ENCODE measurements around the gene VSTM1.
"Not testable (repeated sequence)": the region's sequence is repeated elsewhere in the genome, so short reads cannot be mapped to it uniquely, and the experiment has no call there.

The VSTM1 gene

GRCh38 chr19:54073829-54074228 lies 10.1 kb upstream of the VSTM1 start:
- no peak for DNase-seq (ENCODE audit: low read depth in 2 of 2)

DNA sequence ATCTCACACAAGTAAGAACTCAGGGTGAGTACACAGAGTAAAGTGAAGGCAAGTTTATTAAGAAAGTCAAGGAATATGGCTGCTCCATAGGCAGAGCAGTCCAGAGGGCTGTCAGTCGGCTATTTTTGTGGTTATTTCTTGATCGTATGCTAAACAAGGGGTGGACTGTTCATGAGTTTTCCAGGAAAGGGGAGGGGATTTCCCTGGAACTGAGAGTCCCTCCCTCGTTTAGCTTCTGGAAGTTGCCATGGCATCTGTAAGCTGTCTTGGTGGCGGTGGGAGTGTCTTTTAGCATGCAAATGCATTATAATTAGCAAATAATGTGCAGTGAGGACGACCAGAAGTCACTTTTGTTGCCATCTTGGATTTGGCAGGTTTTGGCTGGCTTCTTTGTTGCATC lies 5.8 kb upstream of the VSTM1 start:
- DNase-seq (ENCODE audit: low read depth in 2 of 2), result no peak

- no peak for DNase-seq (ENCODE audit: low read depth in 2 of 2)
These were observed 1.1 kb downstream of the VSTM1 start for GRCh38 chr19:54062643-54063042.

DNA sequence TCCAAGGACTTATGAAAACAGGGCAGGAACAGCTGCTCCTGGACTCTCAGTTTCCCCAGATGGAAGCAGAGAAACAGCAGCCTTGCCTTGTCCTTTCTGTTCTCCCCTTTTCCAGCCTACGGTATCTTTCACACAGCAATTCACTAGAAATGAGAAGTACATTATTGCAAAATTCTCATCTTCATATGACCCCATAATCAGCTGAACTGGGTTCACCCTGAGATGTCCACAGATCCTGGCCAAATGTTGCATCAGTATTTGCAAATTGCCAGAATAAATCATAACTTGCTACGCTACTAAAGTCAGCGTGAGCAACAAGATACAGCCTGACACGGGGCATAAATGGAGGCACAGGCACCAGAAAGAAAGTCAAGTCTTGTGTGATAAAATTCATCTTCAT lies 16.1 kb downstream of the VSTM1 start:
- DNase-seq (ENCODE audit: low read depth in 2 of 2), result no peak

DNA sequence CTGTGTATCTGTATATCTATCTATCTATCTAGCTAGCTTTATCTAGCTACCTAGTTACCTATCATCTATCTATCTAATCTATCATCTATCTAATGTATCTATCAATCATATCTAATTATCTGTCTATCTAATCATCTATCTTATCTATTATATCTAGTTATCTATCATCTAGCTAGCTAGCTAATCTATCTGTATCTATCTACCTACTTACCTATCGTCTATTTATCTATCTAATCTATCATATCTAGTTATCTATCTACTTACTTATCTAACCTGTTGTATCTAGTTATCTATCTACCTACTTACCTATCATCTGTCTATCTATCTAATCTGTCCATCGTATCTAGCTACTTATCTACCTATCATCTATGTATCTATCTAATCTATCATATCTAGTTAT lies 17.9 kb downstream of the VSTM1 start:
- DNase-seq (ENCODE audit: low read depth in 2 of 2), result no peak

GRCh38 chr19:54042989-54043388 lies 20.7 kb downstream of the VSTM1 start:
- DNase-seq (ENCODE audit: low read depth in 2 of 2), result no peak

DNA sequence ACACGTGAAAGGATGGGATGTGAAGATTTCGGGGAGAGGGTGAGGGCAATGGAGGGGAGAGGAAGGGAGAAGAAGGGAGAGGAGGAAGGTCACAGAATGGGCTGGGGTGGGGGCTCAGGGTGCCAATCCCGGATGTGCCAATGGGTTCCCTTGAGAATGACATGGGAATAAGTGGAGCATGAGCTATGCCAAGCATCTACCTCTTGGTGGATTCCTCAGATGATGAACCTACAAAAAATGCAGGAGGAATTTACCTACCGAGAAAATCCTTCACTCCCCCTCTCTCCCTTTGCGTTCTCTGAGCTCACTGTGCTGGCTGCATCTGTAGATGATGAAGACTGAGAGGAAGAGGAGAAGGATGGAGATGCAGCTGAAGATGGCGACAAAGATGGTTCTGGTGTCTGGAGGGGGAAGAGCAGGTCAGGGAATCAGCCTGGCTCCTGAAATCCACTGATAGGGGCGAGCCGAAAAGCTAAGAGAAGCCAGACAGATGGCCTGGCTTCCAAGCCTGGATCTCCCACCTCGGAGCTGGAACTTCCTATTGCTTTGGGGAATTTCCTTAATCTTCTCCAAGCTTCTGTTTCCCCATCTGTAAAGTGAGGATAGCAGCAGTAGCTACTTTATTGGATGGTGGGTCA lies 21.6 kb downstream of the VSTM1 start:
- no peak for DNase-seq (ENCODE audit: low read depth in 2 of 2)

DNA sequence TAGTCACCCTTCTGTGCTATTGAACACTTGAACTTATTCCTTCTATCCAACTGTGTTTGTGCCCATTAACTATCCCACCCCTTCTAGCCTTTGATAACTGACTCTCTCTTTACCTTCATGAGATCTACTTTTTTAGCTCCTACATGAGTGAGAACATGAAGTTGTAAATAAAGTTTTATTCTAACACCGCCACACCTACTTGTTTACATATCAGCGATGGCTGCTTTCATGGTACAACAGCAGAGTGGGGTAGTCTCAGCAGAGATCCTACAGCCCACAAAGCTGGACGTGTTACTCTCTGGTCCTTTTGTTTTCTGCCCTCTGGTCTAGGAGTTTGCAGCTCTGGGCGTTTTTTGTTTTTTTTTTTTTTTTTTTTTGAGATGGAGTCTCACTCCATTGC lies 23.7 kb downstream of the VSTM1 start:
- DNase-seq (ENCODE audit: low read depth in 2 of 2), result no peak

DNA sequence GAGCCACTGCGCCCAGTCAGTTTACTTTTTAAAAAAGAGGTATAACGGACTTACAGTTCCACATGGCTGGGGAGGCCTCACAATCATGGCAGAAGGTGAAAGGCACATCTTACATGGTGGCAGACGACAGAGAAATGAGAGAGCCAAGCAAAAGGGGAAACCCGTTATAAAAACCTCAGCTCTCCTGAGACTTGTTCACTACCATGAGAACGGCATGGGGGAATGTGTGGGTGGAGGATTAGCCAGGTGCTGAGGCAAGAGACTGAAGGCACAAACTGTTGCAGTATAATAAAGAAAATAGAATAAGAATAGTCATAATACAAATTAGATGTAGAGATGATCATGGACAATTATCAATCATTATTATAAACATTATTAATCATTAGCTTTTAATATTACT lies 27.2 kb downstream of the VSTM1 start:
- DNase-seq (ENCODE audit: low read depth in 2 of 2), result not testable (repeated sequence)

DNA sequence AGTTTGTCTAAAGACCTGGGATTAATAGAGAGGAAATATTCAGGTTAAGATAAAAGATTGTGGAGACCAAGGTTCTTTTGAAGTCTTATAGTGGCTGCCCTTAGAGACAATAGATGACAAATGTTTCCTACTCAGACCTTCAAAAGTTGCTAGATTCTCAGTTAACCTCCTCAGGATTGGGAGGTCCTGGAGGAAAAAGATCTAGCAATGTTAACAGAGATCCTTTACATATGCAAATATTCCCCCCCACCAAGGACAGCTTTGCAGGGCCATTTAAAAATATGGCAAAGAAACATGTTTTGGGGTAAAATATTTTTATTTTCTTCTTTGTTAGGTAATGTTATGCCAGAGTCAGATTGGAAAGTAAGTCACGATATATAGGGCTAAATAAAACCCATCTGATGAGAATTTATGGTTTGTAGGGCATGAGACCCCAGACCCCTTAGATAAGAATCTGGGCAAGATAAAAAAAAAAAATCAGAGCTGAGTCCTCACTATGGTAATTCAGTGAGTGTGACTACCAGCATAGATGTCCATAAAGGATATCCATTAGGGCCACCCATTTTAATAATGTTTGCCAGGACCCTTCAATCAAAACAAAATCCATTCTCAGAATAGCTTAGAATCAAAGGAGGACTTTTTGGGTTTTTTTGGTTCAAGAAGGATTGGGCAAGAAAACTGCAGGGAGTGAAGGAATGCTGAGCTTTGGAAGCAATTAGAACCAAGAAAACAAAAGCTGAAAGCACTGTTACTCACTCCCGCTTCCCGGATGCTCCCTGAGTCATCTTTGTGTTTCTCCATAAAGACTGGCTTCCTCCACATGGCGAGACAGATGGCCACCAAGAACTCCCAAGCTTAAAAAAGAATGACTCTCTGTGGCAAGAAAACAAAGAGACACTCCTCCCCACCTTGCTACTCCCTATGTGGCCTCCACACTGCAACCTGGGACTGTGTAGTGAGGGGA lies 28.2 kb downstream of the VSTM1 start:
- DNase-seq (ENCODE audit: low read depth in 2 of 2), result no peak

DNA sequence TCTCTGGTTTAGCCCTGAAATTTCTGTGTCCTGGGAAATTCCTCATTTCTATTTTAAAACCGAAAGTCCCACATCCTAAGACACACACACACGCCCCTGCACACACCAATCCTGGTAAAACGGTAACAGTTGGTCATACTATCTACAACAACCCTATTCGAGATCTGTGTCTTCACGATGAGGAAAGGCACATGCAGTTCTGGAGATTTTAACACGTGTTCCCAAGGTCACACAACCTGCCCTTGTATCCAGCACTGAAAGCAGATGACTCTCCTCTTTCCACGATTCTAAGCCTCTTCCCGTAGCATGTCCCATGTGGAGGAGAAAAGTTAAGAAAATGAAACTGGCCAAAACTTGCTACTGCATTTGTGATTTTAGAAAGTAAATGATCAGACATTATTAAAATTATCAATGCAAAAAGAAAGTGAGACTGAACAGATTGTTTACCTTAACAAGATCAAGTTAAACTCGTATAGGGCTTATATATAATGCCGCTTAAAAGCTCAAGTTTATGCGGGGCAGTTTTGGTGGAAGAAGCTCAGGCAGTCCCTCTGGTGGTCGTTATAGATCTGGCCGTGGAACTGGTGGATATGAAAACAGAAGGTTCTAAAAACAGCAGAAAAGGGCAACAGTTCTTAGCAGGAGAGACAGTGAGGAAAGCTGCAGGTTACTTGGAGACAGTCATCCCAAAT lies 32.7 kb downstream of the VSTM1 start:
- DNase-seq (ENCODE audit: low read depth in 2 of 2), result no peak

DNA sequence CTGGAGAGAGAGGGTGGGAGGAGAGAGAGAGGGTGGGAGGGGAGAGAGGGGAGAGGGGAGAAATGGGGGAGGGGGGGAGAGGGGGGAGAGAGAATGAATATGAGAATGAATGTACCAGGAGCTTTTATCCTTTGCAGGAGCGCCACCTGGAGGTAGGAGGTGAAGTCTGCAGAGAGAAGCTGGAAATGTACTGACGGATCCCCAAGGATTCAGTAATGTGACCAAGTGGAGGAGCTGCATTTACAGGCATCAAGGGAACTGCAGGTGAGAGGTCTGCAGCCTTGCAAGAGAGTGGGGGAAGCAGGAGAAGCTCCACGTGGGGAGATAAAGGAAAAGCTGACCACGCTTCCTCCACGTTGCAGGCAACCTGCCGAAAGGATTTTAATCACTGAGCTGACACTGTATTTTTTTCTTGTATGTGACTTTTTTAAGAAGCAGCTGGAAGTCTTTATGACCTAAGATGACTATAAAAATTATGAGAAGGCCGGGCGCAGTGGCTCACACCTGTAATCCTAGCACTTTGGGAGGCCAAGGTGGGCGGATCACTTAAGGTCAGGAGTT lies 33.7 kb downstream of the VSTM1 start:
- DNase-seq (ENCODE audit: low read depth in 2 of 2), result peak; percentile 29 to 43

DNA sequence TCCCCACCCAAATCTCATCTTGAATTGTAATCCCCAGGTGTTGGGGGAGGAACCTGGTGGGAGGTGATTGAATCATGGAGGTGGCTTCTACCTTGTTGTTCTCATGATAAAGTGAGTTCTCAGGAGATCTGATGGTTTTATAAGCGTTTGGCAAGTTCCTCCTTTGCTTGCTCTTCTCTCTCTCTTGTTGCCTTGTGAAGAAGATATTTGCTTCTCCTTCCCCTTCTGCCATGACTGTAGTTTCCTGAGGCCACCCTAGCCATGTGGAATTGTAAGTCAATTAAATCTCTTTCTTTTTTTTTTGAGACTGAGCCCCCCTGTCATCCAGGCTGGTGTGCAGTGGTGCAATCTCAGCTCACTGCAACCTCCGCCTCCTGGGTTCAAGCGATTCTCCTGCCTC lies 34.4 kb downstream of the VSTM1 start:
- DNase-seq (ENCODE audit: low read depth in 2 of 2), result no peak

- no peak for DNase-seq (ENCODE audit: low read depth in 2 of 2)
These were observed 37.0 kb downstream of the VSTM1 start for GRCh38 chr19:54026656-54027055.

DNA sequence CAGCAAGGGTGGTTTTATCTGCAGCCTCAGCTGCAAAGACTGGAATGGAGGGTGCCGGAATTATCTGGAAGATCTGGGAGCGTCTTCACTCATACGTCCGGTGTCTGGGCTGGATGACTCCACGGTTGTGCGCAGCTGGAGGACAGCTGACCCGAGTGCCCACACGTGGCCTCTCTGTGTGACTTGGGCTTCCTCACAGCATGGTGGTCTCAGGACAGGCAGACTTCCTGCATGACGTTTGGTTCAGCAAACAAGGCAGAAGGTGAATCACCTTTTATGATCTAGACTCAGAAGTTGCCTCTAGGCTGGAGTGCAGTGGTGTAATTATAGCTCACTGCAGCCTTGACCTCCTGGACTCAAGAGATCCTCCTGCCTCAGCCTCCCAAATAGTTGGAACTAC lies 39.0 kb downstream of the VSTM1 start:
- DNase-seq (ENCODE audit: low read depth in 2 of 2), result no peak

- DNase-seq (ENCODE audit: low read depth in 2 of 2), result no peak
These were observed 40.5 kb downstream of the VSTM1 start for GRCh38 chr19:54023191-54023590.

- DNase-seq (ENCODE audit: low read depth in 2 of 2), result no peak
These were observed 41.8 kb downstream of the VSTM1 start for GRCh38 chr19:54021932-54022331.

- DNase-seq (ENCODE audit: low read depth in 2 of 2), result no peak
These were observed 42.3 kb downstream of the VSTM1 start for GRCh38 chr19:54021363-54021762.

DNA sequence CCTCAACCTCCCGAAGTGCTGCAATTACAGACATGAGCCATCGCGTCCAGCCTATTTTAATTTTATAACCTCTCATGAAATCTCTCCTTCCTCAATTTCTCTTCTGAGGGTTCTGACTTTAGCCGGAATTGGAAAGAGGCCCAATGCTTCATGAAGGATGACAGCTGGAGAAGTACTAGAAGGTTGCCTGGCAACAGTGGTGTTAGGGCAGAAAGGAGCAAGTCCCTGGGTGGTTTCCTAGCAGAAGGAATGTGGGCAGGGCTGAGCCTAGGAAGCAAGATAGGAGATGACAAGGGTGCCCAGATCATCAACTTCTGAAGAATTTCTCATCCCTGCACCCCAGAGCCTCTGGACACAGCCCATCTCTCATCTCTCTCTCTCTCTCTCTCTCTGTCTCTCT lies 46.4 kb downstream of the VSTM1 start:
- no peak for DNase-seq (ENCODE audit: low read depth in 2 of 2)

- no peak for DNase-seq (ENCODE audit: low read depth in 2 of 2)
These were observed 48.7 kb downstream of the VSTM1 start for GRCh38 chr19:54014920-54015560.

DNA sequence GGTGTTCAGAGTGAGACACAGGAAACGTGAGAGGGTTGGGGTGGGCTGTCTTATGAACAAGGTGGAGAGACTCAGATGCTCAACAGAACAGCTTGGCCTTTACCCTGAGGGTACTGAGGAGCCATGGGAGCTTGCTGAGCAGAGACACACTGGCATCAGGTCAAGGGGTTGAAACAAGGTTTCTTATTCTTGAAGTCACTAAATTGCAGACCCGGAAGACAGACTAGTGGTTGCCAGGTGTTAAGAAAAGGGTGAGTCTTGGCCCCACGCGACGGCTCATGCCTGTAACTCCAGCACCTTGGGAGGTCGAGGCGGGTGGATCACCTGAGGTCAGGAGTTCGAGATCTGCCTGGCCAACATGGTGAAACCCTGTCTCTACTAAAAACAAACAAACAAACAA lies 49.8 kb downstream of the VSTM1 start:
- DNase-seq (ENCODE audit: low read depth in 2 of 2), result no peak
